Fibroblast of skin of right biceps (primary cell): ENCODE results near the gene HECW1.

ENCODE experiments used
- DNase-seq: peaks from one replicate; pipeline ENCODE4 v3.0.0-alpha.2; 2013

The HECW1 gene

GRCh38 chr7:43516581-43517342 is 404.3 kb downstream of the HECW1 start:
- DNase-seq, result peak; percentile 75

GRCh38 chr7:43517464-43517863 is 405.0 kb downstream of the HECW1 start:
- no peak for DNase-seq

- no peak for DNase-seq
These were observed 407.8 kb downstream of the HECW1 start for GRCh38 chr7:43520201-43520600.

DNA sequence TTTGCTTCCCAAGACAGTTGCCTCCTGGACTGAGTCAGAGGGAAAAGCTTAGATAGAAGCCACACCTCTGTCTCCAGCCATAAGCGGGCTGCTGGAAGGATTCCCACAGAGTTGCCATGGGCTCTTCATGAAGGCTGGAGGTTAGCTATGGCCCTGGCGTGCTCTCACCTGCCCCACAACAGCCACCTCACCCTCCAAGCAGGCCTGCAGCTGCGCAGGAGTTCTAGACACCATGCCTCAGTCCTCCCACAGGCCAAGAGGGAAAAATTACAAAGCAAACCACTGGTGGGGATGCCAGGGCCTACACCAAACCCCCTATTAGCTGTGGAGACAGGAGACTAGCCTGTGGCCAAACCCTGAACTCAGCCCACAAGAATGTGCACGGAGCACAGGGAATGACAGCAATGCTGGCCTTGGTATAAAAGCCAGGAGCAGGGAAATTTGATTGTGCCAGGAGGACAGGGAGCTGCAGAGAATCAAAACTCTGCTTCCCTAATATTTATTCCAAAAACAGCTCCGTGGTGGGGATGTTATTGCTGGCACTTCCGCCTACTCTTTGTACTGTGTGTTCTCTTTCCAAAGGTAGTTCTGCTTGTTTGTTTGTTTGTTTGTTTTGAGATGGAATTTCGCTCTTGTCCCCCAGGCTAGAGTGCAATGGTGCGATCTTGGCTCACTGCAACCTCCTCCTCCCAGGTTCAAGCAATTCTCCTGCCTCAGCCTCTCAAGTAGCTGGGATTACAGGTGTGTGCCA is 410.1 kb downstream of the HECW1 start:
- peak; percentile 83 for DNase-seq

GRCh38 chr7:43528576-43529354 is 416.3 kb downstream of the HECW1 start:
- DNase-seq, result no peak

GRCh38 chr7:43530553-43531410 is 418.3 kb downstream of the HECW1 start:
- DNase-seq, result no peak

DNA sequence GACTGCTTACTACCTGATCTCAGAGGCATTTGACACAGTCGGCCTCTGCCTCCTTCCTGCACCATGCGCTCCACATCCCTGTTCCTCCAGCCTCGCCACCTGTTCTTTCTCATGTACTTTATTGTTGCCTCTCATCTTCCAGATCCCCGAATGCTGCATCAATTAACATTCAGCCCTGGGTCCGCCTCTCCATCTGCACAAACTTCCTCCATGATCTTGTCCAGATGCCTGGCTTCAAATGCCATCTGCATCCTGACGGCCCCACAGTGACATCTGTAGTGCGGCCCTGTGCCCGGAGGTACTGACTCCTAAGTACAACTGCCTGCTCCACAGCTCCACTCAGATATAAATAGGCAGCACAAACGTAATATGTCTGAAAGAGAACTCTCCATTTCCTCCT is 419.3 kb downstream of the HECW1 start:
- no peak for DNase-seq

DNA sequence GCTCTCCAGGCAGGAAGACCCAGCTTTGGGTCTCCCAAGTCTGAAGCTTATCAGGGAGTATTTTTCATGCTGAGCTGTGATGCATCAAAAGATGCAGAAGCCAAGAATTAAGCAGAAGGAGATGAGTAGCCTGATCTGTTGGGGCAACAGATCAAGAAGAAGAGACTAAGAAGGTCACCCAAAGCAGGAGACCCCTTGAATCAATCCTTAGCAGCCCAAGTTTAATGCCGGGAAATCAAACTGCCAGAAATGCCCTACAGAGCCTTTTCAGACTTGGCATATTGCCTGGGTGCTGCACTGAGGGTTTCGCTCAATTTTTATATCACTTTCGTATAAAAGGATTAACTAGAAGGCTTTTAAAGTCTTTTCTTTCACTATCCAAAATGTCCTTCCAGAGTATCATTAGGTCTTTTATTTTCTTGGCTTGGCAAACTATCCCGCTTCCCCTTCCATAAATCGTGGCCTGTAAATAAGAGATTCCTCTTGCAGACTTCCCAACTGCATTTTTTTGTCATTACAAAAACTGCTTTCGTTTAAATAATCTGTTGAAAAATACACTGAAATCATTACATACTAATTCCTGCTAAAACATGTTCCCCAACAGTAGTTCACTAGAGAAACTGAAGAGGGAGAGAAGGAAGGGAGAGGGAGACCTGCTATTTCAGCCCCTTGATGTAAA is 421.5 kb downstream of the HECW1 start:
- peak; percentile 79 for DNase-seq

DNA sequence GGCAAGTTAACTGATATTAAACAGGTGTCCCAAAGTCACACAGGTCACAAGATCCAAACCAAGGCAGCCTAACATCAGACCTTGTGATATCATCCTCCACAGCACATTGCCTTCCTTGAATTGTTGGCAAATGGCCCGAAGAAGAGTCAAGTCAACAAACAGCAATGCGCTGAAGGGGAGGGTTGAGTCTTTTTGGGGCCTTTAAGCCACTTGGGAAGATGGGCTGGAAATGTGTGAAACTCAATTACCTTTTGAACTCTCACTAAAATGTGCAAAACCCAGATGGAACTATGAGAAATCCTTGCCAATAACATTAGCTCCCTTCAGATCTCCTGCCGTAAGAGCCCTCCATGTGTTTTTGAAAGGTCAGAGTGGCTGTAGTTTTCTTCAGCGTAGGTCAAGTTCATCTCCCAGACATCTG is 422.6 kb downstream of the HECW1 start:
- DNase-seq, result peak; percentile 86

DNA sequence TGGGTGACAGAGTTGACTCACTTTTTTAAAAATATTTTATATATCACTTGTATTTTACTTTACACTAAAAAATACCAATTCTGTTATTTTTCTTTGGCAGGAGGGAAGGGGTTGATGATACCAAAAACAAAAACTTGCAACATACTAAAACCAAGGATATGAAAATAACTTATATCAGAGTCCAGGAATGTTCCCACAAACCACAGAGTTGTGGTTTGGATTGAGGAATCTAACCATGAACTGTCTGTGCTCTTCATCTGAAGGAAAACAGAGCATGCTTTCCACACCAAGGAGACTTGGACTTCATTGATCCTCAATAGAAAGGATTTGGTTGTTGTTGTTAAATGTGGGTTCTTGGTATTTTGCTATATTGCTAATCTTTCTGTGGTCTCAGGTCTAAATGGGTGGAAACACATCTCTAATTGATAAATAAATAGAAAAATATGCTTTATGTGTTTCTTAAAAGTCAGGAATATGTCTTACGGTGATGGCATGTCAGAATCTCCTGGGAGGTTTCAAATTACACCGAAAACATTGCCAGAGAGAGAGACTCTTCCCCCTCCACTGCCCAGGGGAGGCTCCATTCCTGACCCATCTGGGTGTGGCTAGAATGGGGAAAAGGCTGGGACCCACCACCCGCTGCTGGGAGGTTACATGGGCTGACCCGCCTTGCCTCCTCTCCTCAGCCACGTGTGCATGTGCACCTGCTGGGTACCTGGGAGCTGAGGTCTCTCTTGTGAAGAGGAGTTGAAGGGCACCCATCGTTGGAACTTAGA is 423.6 kb downstream of the HECW1 start:
- DNase-seq, result peak; percentile 96

DNA sequence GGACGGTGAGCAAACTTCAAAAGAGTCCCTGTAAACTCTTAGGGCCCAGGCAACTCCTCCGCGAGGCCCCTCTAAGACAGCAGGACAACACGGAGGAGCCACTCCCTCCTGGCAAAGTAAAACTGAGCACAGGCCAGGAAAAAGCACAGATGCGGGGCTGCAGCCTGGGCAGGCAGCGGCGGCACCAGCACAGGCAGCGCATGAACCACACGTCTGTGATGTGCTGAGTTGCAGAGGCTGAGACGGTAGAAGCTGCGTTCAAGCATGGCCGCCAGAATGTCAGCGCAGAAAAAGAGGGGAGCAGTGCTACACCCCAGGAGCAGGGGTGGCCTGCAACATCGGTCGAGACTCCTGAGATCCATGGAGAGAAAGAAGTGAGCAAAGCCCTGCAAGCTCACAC is 424.3 kb downstream of the HECW1 start:
- no peak for DNase-seq

DNA sequence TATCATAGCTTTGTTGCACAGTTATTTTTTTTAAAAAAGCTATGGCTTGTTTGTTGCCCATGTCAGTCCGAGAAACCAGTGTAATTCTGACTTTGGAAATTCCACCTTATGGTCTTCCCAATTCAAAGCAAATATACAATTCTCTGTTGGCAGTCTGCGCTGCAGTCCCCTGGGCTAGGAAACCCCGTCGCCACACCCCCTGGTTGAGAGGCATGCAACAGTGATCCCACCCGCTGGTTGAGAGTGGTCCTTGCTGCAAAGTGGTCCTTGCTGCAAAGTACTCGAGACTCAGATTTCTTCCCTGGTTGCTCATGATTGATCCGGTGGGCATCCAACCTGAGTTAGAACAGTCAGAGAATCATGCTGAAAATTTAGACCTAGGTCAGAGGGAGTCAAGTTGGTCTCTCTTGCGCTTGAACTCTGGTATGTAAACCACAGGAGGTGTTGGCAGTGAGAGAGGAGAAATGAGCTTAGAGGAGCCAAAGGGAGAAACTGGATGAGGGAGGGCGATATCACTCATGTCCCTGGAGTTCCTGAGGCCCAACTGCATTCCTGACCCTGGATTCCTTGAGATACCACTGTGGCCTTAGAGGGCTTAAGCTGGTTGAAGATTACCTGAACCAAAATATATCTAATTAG is 425.4 kb downstream of the HECW1 start:
- DNase-seq, result peak; percentile 59

DNA sequence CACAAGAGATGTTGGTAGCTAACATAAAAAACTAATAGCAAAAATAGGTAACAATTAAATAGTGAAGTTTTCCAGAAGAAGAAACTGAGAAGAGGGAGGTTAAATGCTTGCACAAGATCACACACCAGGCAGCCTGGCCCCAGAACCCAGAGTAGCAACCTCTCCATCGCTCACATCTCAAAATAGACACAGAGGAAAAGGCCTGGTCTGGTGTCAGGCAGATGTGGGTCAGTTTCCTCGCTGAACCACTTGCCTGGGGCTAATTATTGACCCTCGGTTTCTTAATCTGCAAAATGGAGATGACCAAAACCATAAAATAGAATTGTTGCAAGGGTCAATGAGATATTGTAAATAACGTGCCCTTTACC is 425.9 kb downstream of the HECW1 start:
- DNase-seq, result no peak

DNA sequence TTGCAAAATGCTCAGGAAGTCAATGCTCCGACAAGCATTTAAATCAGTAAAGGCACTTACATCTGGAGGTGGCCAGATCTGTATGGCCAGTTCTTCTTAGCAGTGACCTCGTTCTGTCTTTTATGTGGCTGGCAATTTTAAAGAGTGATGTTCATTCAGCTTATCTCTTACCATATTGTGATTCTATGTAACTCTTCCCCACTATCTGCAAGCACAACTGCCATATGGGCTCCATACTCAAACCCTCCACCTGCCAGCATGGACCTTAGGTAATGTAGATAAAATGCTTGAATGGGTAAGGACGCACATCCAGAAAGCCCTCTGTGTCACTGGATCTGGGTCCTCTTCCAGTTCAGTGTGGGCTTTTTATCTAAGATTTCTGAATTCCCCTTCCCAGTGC is 428.0 kb downstream of the HECW1 start:
- DNase-seq, result no peak

DNA sequence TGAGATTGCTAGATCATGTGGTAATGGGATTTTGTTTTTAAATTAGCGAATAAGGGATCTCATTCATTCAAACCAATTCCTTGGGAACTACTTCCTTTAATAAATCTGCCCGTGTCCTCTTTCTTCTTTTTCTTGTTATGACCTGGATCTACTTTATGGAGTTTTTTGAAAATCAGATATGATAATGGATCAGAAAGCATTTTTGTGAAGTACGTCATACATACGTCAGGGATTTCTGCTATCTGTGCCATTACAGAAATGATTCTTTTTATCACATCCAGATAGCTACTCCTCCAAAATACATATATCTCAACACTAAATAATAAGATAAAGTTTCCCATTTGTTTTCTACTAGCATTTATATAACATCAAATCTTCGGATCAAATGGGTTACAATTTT is 430.3 kb downstream of the HECW1 start:
- DNase-seq, result no peak

DNA sequence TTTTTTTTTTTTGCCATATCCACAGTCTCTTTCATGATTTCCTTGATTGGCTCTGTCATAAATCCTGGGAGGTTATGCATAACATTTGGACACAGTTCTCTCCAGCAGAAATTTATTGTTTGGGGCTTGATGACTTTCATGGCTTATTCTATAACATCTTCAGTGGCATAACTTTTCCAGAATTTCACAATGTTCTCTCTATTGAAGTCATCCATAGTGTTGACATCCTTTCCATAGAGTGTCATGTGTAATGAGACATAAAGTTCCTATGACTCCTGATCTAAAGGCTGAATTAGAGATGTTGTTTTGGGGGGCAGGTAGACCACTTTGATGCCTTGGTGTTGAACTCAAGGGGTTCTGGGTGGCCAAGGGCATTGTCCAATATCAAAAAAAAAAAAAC is 433.8 kb downstream of the HECW1 start:
- no peak for DNase-seq

GRCh38 chr7:43550427-43550826 is 438.0 kb downstream of the HECW1 start:
- no peak for DNase-seq

- no peak for DNase-seq
These were observed 439.7 kb downstream of the HECW1 start for GRCh38 chr7:43552122-43552521.

- peak; percentile 62 for DNase-seq
These were observed 441.6 kb downstream of the HECW1 start for GRCh38 chr7:43553999-43554398.

- no peak for DNase-seq
These were observed 442.0 kb downstream of the HECW1 start for GRCh38 chr7:43554423-43554822.
